ENCODE results near the gene DCP1A.

DNA sequence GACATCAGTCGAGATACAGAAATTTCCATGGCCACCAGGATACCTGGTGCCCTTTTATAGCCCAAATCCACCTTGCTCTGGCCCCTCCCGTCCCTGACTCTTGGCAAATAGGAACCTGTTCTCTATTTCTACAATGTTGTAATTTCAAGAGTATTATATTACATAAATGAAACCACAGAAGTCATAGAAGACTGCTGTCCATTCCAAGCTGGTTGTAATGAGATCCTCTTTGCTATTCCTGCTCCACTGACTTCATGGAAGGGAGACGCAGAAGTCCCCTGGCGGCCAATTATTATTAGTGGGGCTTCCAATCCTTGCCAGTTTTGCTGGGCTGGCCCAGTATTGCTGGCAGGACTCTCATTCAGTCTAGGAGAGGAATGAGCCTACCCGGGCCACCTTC lies 26.6 kb downstream of the DCP1A start:
- TF ChIP-seq, protein P1, sequence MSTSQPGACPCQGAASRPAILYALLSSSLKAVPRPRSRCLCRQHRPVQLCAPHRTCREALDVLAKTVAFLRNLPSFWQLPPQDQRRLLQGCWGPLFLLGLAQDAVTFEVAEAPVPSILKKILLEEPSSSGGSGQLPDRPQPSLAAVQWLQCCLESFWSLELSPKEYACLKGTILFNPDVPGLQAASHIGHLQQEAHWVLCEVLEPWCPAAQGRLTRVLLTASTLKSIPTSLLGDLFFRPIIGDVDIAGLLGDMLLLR (CRISPR knock-in tag; IDR thresholded peaks at IDR 0.05) = no peak
- TF ChIP-seq ZNF562 (CRISPR knock-in tag; IDR thresholded peaks at IDR 0.05; ENCODE audit: borderline replicate concordance) = no peak
- TF ChIP-seq EZH2 (conservative IDR thresholded peaks at IDR 0.05; ENCODE audit: low read depth, low read length) = no peak
- no peak for TF ChIP-seq KDM5A (IDR thresholded peaks at IDR 0.05; ENCODE audit: borderline replicate concordance, low read length)
- no peak for TF ChIP-seq POGZ (CRISPR knock-in tag; IDR thresholded peaks at IDR 0.05)
- TF ChIP-seq HNRNPK (IDR thresholded peaks at IDR 0.05; ENCODE audit: low read depth, low read length, poor library complexity, severe bottlenecking) = no peak
